Smooth muscle cell (in vitro differentiated cells): ENCODE measurements around the gene HSD17B4. TPM values are rescaled to one million over a fixed set of nuclear protein-coding genes. Genes with fewer than 3 reads are reported as not detected.

ENCODE experiments used
- DNase-seq: peaks from one replicate; lab custom pipeline; 2025; ENCODE audit not compliant: unreplicated experiment; lab: John Stamatoyannopoulos, UW
- H2AFZ ChIP-seq: fragments of 200-600 bp; sonication (generic); 2 replicates; pipeline ENCODE4 v1.6.0; 2016; ENCODE audit warnings: antibody characterized with exemption, low read depth, mild to moderate bottlenecking
- H3F3A ChIP-seq: fragments of 200-600 bp; sonication (generic); 2 replicates; pipeline ENCODE4 v1.6.0; 2017; ENCODE audit warnings: antibody characterized with exemption, low read depth
- H3K27ac ChIP-seq: fragments of 200-600 bp; sonication (generic); 2 replicates; pipeline ENCODE4 v1.5.1; 2016; ENCODE audit warnings: low read depth, mild to moderate bottlenecking
- H3K27me3 ChIP-seq: fragments of 200-600 bp; sonication (generic); 2 replicates; pipeline ENCODE4 v1.6.1; 2016; ENCODE audit warnings: low read depth, mild to moderate bottlenecking
- H3K36me3 ChIP-seq: fragments of 200-600 bp; sonication (generic); 2 replicates; pipeline ENCODE4 v1.5.1; 2016; ENCODE audit warnings: low read depth
- H3K4me1 ChIP-seq: fragments of 200-600 bp; sonication (generic); 2 replicates; pipeline ENCODE4 v1.5.1; 2016; ENCODE audit warnings: low read depth
- H3K4me2 ChIP-seq: fragments of 200-600 bp; sonication (generic); 2 replicates; pipeline ENCODE4 v1.6.0; 2016; ENCODE audit warnings: mild to moderate bottlenecking
- H3K4me3 ChIP-seq: fragments of 200-600 bp; sonication (generic); 2 replicates; pipeline ENCODE4 v1.5.1; 2016; ENCODE audit warnings: mild to moderate bottlenecking
- H3K79me2 ChIP-seq: fragments of 200-600 bp; sonication (generic); 2 replicates; pipeline ENCODE4 v1.6.0; 2016; ENCODE audit warnings: low read depth, mild to moderate bottlenecking
- H3K9ac ChIP-seq: fragments of 200-600 bp; sonication (generic); 2 replicates; pipeline ENCODE4 v1.6.0; 2016; ENCODE audit warnings: low read depth
- H3K9me3 ChIP-seq: fragments of 200-600 bp; sonication (generic); replicated peaks from 2 replicates; pipeline ENCODE4 v1.5.1; 2016; ENCODE audit warnings: low read depth
- H4K20me1 ChIP-seq: fragments of 200-600 bp; sonication (generic); 2 replicates; pipeline ENCODE4 v1.6.0; 2016; ENCODE audit warnings: low read depth
- CTCF ChIP-seq: fragments of 200-600 bp; sonication (generic); IDR thresholded peaks from 2 replicates; pipeline ENCODE4 v1.5.1; 2017; ENCODE audit warnings: borderline replicate concordance, mild to moderate bottlenecking, antibody characterized with exemption; ENCODE audit not compliant: insufficient read depth, poor library complexity, severe bottlenecking
- WGBS: methylation state at CpG from one replicate; pipeline ENCODE4 v1.1.7; 2016; ENCODE audit warnings: low lambda C conversion rate; 5-methylcytosine and 5-hydroxymethylcytosine counted together
- polyA plus RNA-seq: library from polyadenylated mRNA; unstranded; fragments of >200 nt; fragmentation: Nextera tagmentation; extraction: Ambion mirVana; gene quantifications from 2 replicates; pipeline ENCODE4 v1.2.1, GENCODE V29; 2016
- total RNA-seq: library from RNA; depleted of rRNA; stranded (reverse); fragments of >200 nt; gene quantifications from 2 replicates; pipeline ENCODE4 v1.2.3, GENCODE V29; 2014

The HSD17B4 gene
- total RNA-seq (116 and 136 TPM in 2 replicates), polyA plus RNA-seq (64.5 and 79.5 TPM in 2 replicates)

- Histone ChIP-seq H3K4me1 (peaks cover 7% of the 10 kb centered on the region), H4K20me1 (no peaks in the 10 kb centered on the region), H2AFZ (peak within 1 kb of the TSS; percentile 95), H3K36me3 (no peaks in the 10 kb centered on the region), H3K9ac (peak within 1 kb of the TSS; percentile 77), H3K9me3 (no peaks in the 10 kb centered on the region), H3K4me2 (peak within 1 kb of the TSS; percentile 85), H3K79me2 (peaks cover 18% of the 10 kb centered on the region), H3K4me3 (peak within 1 kb of the TSS; percentile 93), H3K27me3 (no peaks in the 10 kb centered on the region), H3K27ac (peak within 1 kb of the TSS; percentile 51), H3F3A (no peaks in the 10 kb centered on the region)
- no peak for TF ChIP-seq CTCF
- peak; percentile 48 for DNase-seq
- under 1% methylated on average over 42 of the region's 42 CpGs for WGBS
These were observed at the start of gene HSD17B4 for GRCh38 chr5:119452373-119453039. Gene HSD17B4 (plus strand): TSS chr5:119452497. CDS start chr5:119452576, 79 bp downstream.

DNA sequence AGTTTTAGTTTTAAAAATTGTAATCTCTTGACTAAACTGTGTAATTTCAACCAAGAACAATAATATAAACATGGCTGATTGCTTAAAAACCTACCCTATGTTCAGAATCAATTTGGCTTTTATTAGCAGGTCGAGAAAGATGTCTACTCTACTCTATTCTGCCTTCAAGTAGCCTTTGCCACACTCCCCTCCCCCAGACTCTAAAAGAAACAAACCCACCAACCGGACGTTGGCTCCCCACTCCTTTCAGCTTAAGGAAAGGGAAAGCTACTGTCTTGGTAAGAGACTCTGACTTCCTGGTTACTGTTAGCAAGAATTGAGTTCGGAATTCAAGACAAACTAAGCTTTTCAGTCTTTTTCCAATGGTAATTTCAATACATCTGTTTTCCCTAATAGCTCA lies 49.7 kb upstream of the HSD17B4 start:
- H3K4me1 ChIP-seq: peaks cover 6% of the 10 kb centered on the region
- no peak for DNase-seq
- peak overlapping the region; percentile 22 for H3K27ac ChIP-seq
- WGBS: 41% methylated on average over 4 of the region's 4 CpGs
- H3K36me3 ChIP-seq: no peaks in the 10 kb centered on the region
- no peak for TF ChIP-seq CTCF
- no peak overlapping the region for H3K4me3 ChIP-seq
- H3K9ac ChIP-seq: no peak overlapping the region
- peaks cover 12% of the 10 kb centered on the region for H3F3A ChIP-seq
- no peaks in the 10 kb centered on the region for H4K20me1 ChIP-seq
- no peaks in the 10 kb centered on the region for H3K9me3 ChIP-seq
- H3K79me2 ChIP-seq: no peaks in the 10 kb centered on the region
- H2AFZ ChIP-seq: no peak overlapping the region
- H3K27me3 ChIP-seq: no peaks in the 10 kb centered on the region
- peak overlapping the region; percentile 25 for H3K4me2 ChIP-seq

GRCh38 chr5:119404033-119404432 lies 48.3 kb upstream of the HSD17B4 start:
- 98% methylated on average over 2 of the region's 2 CpGs for WGBS
- H3K27me3 ChIP-seq: no peaks in the 10 kb centered on the region
- H3K4me1 ChIP-seq: no peaks in the 10 kb centered on the region
- H3K79me2 ChIP-seq: no peaks in the 10 kb centered on the region
- no peak for TF ChIP-seq CTCF
- H4K20me1 ChIP-seq: no peaks in the 10 kb centered on the region
- H3K9ac ChIP-seq: no peak overlapping the region
- no peak overlapping the region for H3K4me3 ChIP-seq
- peaks cover under 1% of the 10 kb centered on the region for H3F3A ChIP-seq
- no peak overlapping the region for H3K27ac ChIP-seq
- H3K4me2 ChIP-seq: no peak overlapping the region
- no peak overlapping the region for H2AFZ ChIP-seq
- no peak for DNase-seq
- H3K36me3 ChIP-seq: no peaks in the 10 kb centered on the region
- H3K9me3 ChIP-seq: no peaks in the 10 kb centered on the region

DNA sequence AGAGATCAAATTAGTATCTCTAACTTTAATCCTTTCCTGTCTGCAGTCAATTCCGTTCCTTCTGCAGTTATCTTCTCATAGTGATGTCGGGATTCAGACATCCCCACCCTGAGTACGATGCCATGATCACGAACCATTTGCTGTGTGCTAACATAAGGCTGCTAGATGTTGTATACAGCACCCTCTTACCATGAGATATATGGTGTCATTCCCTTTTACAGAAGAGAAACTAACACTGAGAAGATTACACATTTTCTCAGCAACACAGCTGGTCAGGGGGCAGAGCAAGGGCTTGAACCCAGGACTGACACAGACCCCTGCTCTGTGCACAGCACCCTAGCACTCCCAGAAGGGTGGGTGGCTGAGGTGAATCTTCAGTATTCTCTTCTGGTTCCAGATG lies 46.9 kb upstream of the HSD17B4 start:
- no peaks in the 10 kb centered on the region for H4K20me1 ChIP-seq
- H3K27me3 ChIP-seq: no peaks in the 10 kb centered on the region
- TF ChIP-seq CTCF: no peak
- no peak overlapping the region for H2AFZ ChIP-seq
- no peaks in the 10 kb centered on the region for H3K4me1 ChIP-seq
- no peak for DNase-seq
- no peak overlapping the region for H3K9ac ChIP-seq
- H3K4me2 ChIP-seq: no peak overlapping the region
- WGBS: 31% methylated on average over 4 of the region's 4 CpGs
- no peaks in the 10 kb centered on the region for H3K79me2 ChIP-seq
- no peaks in the 10 kb centered on the region for H3K9me3 ChIP-seq
- H3F3A ChIP-seq: no peaks in the 10 kb centered on the region
- H3K36me3 ChIP-seq: no peaks in the 10 kb centered on the region
- H3K4me3 ChIP-seq: no peak overlapping the region
- H3K27ac ChIP-seq: no peak overlapping the region
